K562 (cell line): ENCODE data around the gene SEMA3F. TPM values are rescaled to one million over a fixed set of nuclear protein-coding genes. Genes with fewer than 3 reads are reported as not detected.

Source experiments
- ARID2 ChIP-seq: fragments of 450-650 bp; IDR thresholded peaks from 2 replicates; pipeline ENCODE4 v1.6.1; 2017; ENCODE audit warnings: antibody characterized with exemption, mild to moderate bottlenecking
- GATAD2B ChIP-seq: fragments of 450-650 bp; IDR thresholded peaks from 2 replicates; pipeline ENCODE4 v1.6.1; 2017; ENCODE audit warnings: mild to moderate bottlenecking, borderline replicate concordance
- MAZ ChIP-seq, 2 experiments: fragments of 450-650 bp in 1 of 2; sonication (generic) in 1 of 2; formaldehyde crosslinking; IDR thresholded peaks in 1 of 2; conservative IDR thresholded peaks in 1 of 2; 2 replicates each; pipeline versions ENCODE4 v1.4.0 to v1.5.0; 2020; ENCODE audit warnings: mild to moderate bottlenecking in 1 of 2, missing genetic modification reagents in 1 of 2
- PHB ChIP-seq: fragments of 250-450 bp; sonication (Bioruptor Pico); IDR thresholded peaks from 2 replicates; pipeline ENCODE4 v1.5.0; 2021
- POLR2A ChIP-seq: fragments of 450-650 bp; conservative IDR thresholded peaks from 2 replicates; pipeline ENCODE4 v1.6.1; 2016
- RBM22 ChIP-seq: fragments of 200-400 bp; formaldehyde crosslinking; IDR thresholded peaks from 2 replicates; pipeline ENCODE4 v1.6.1; 2018; ENCODE audit warnings: low read length, low read depth; ENCODE audit not compliant: poor library complexity, severe bottlenecking
- SMC3 ChIP-seq: conservative IDR thresholded peaks from 2 replicates; pipeline ENCODE4 v1.6.1; 2011; ENCODE audit warnings: low read depth, low read length, improper control_type of control experiment; ENCODE audit not compliant: insufficient read depth
- STAG1 ChIP-seq: sonication (generic); formaldehyde crosslinking; IDR thresholded peaks from 2 replicates; pipeline ENCODE4 v1.5.0; 2020; ENCODE audit warnings: missing genetic modification reagents, borderline replicate concordance
- SUPT5H ChIP-seq: fragments of 450-650 bp; IDR thresholded peaks from 2 replicates; pipeline ENCODE4 v1.6.1; 2016
- TEAD2 ChIP-seq: fragments of 450-650 bp; IDR thresholded peaks from 2 replicates; pipeline ENCODE4 v1.6.1; 2016; ENCODE audit warnings: missing genetic modification characterization, control low read depth, missing compliant biosample characterization
- ZNF280B ChIP-seq: fragments of 250-450 bp; sonication (Bioruptor Pico); IDR thresholded peaks from 2 replicates; pipeline ENCODE4 v1.5.1; 2021; ENCODE audit warnings: mild to moderate bottlenecking
- ZNF785 ChIP-seq: fragments of 250-450 bp; sonication (Bioruptor Pico); IDR thresholded peaks from 2 replicates; pipeline ENCODE4 v1.4.0; 2020; ENCODE audit warnings: mild to moderate bottlenecking
- polyA plus RNA-seq, 8 experiments: library from polyadenylated mRNA; depleted of rRNA in 4 of 8; stranded (reverse) in 5 of 8; unstranded in 3 of 8; fragments of >200 nt; fragmentation: Nextera tagmentation in 2 of 8; fragmentation: Illumina TruSeq in 1 of 8; extraction: Ambion mirVana in 2 of 8; extraction: Trizol in 1 of 8; gene quantifications; 2 replicates each; pipeline versions ENCODE4 v1.2.1 to v1.2.3, GENCODE V29; 2011 to 2014; ENCODE audit warnings: inconsistent platforms in 1 of 8, missing spikeins in 1 of 8
- total RNA-seq, 7 experiments: library from RNA; depleted of rRNA in 6 of 7; stranded (reverse); fragments of >200 nt in 6 of 7; fragmentation: Illumina TruSeq in 2 of 7; extraction: Trizol in 2 of 7; gene quantifications; 2 replicates each; pipeline versions ENCODE4 v1.2.1 to v1.2.3, GENCODE V29; 2011 to 2021; ENCODE audit warnings: low replicate concordance in 1 of 7
- TF ChIP-seq, protein P1 (sequence below): sonication (generic); formaldehyde crosslinking; IDR thresholded peaks from 2 replicates; pipeline ENCODE4 v1.8.0; 2022; ENCODE audit warnings: mild to moderate bottlenecking, missing genetic modification reagents
- TF ChIP-seq, protein P2 (sequence below), 3 experiments: IDR thresholded peaks in 2 of 3; conservative IDR thresholded peaks in 1 of 3; 2 replicates each; pipeline ENCODE4 v1.5.1; 2011 to 2012; ENCODE audit warnings: low read length in 3 of 3, mild to moderate bottlenecking in 3 of 3, control low read depth in 2 of 3, improper control_type of control experiment in 1 of 3, inconsistent platforms in 1 of 3, low read depth in 1 of 3, mixed read lengths in 1 of 3, moderate library complexity in 1 of 3; ENCODE audit not compliant: insufficient read depth in 2 of 3
- TF ChIP-seq, protein P3 (sequence below): fragments of 450-650 bp; IDR thresholded peaks from 2 replicates; pipeline ENCODE4 v1.7.1; 2018; ENCODE audit warnings: mild to moderate bottlenecking, low read depth; ENCODE audit not compliant: partially characterized antibody

SEMA3F gene
- total and polyA plus RNA-seq, 9 of the 15 experiments (the other 6 are each of a cell fraction or from before 2014, with no cell fraction given), result 0.58 to 3.0 (median 2.0) TPM; not detected in 2

GRCh38 chr3:50121072-50122032, 33.8 kb upstream of the SEMA3F start (continued):
- TF ChIP-seq, protein P1, sequence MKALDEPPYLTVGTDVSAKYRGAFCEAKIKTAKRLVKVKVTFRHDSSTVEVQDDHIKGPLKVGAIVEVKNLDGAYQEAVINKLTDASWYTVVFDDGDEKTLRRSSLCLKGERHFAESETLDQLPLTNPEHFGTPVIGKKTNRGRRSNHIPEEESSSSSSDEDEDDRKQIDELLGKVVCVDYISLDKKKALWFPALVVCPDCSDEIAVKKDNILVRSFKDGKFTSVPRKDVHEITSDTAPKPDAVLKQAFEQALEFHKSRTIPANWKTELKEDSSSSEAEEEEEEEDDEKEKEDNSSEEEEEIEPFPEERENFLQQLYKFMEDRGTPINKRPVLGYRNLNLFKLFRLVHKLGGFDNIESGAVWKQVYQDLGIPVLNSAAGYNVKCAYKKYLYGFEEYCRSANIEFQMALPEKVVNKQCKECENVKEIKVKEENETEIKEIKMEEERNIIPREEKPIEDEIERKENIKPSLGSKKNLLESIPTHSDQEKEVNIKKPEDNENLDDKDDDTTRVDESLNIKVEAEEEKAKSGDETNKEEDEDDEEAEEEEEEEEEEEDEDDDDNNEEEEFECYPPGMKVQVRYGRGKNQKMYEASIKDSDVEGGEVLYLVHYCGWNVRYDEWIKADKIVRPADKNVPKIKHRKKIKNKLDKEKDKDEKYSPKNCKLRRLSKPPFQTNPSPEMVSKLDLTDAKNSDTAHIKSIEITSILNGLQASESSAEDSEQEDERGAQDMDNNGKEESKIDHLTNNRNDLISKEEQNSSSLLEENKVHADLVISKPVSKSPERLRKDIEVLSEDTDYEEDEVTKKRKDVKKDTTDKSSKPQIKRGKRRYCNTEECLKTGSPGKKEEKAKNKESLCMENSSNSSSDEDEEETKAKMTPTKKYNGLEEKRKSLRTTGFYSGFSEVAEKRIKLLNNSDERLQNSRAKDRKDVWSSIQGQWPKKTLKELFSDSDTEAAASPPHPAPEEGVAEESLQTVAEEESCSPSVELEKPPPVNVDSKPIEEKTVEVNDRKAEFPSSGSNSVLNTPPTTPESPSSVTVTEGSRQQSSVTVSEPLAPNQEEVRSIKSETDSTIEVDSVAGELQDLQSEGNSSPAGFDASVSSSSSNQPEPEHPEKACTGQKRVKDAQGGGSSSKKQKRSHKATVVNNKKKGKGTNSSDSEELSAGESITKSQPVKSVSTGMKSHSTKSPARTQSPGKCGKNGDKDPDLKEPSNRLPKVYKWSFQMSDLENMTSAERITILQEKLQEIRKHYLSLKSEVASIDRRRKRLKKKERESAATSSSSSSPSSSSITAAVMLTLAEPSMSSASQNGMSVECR (CRISPR knock-in tag), result 0 out of 2 replicates have a peak, but pooled peaks have one; percentile 30
- TF ChIP-seq ARID2 (peak; percentile 36; the same call in 1 of the 2 replicates), SUPT5H (peak; percentile 45; the same call in 1 of the 2 replicates), POLR2A (peak; percentile 56; the same call in 1 of the 2 replicates), RBM22 (peak; percentile 36), MAZ (CRISPR knock-in tag; conservative IDR thresholded peaks at IDR 0.05 in 1 of 2, IDR thresholded peaks at IDR 0.05 in 1 of 2) (0 out of 4 replicates have a peak, but pooled peaks have one; percentile 26 to 29), ZNF280B (CRISPR knock-in tag) (no peak), PHB (CRISPR knock-in tag) (0 out of 2 replicates have a peak, but pooled peaks have one; percentile 23), STAG1 (peak; percentile 59), TEAD2 (tag) (no peak), GATAD2B (no peak), ZNF785 (no peak), SMC3 (peak; percentile 83)
- TF ChIP-seq, protein P2, sequence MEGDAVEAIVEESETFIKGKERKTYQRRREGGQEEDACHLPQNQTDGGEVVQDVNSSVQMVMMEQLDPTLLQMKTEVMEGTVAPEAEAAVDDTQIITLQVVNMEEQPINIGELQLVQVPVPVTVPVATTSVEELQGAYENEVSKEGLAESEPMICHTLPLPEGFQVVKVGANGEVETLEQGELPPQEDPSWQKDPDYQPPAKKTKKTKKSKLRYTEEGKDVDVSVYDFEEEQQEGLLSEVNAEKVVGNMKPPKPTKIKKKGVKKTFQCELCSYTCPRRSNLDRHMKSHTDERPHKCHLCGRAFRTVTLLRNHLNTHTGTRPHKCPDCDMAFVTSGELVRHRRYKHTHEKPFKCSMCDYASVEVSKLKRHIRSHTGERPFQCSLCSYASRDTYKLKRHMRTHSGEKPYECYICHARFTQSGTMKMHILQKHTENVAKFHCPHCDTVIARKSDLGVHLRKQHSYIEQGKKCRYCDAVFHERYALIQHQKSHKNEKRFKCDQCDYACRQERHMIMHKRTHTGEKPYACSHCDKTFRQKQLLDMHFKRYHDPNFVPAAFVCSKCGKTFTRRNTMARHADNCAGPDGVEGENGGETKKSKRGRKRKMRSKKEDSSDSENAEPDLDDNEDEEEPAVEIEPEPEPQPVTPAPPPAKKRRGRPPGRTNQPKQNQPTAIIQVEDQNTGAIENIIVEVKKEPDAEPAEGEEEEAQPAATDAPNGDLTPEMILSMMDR (IDR thresholded peaks at IDR 0.05 in 2 of 3, conservative IDR thresholded peaks at IDR 0.05 in 1 of 3; ENCODE audit: insufficient read depth in 2 of 3, low read depth in 1 of 3, low read length in 3 of 3), result peak; percentile 68 to 83 (median 80)
- TF ChIP-seq, protein P3, sequence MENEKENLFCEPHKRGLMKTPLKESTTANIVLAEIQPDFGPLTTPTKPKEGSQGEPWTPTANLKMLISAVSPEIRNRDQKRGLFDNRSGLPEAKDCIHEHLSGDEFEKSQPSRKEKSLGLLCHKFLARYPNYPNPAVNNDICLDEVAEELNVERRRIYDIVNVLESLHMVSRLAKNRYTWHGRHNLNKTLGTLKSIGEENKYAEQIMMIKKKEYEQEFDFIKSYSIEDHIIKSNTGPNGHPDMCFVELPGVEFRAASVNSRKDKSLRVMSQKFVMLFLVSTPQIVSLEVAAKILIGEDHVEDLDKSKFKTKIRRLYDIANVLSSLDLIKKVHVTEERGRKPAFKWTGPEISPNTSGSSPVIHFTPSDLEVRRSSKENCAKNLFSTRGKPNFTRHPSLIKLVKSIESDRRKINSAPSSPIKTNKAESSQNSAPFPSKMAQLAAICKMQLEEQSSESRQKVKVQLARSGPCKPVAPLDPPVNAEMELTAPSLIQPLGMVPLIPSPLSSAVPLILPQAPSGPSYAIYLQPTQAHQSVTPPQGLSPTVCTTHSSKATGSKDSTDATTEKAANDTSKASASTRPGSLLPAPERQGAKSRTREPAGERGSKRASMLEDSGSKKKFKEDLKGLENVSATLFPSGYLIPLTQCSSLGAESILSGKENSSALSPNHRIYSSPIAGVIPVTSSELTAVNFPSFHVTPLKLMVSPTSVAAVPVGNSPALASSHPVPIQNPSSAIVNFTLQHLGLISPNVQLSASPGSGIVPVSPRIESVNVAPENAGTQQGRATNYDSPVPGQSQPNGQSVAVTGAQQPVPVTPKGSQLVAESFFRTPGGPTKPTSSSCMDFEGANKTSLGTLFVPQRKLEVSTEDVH, result peak; percentile 10
